Caco-2 (cell line): ENCODE results near the gene ELOVL5. TPM values are rescaled to one million over a fixed set of nuclear protein-coding genes. Genes with fewer than 3 reads are reported as not detected.
"Not testable (repeated sequence)": the region's sequence is repeated elsewhere in the genome, so short reads cannot be mapped to it uniquely, and the experiment has no call there.

ENCODE experiments used
- BruUV-seq: library from RNA; stranded (reverse); fragments of 400-500 nt; replicated peaks from 2 replicates; lab custom pipeline; 2021; lab: Mats Ljungman, UMichigan
- CTCF ChIA-PET: fragments of 300-600 bp; sonication (Branson Sonifier 250); formaldehyde crosslinking; loops from one replicate; lab custom pipeline; 2022; ENCODE audit warnings: antibody characterized with exemption; lab: Charles Lee
- POLR2A ChIA-PET: fragments of 300-600 bp; sonication (Branson Sonifier 250); formaldehyde crosslinking; loops from one replicate; lab custom pipeline; 2022; ENCODE audit warnings: antibody characterized with exemption; lab: Charles Lee
- DNase-seq, 2 experiments: peaks; one replicate each; pipeline versions ENCODE4 v3.0.0 to v3.0.0-alpha.2; 2020 to 2022
- H3K27me3 ChIP-seq: replicated peaks from 2 replicates; pipeline ENCODE4 v1.6.0; 2011; ENCODE audit warnings: low read length; ENCODE audit not compliant: control insufficient read depth, insufficient read depth
- H3K36me3 ChIP-seq: 2 replicates; pipeline ENCODE4 v1.5.1; 2011; ENCODE audit warnings: low read length; ENCODE audit not compliant: control insufficient read depth, insufficient read depth
- H3K4me1 ChIP-seq: fragments of 250-450 bp; sonication (Bioruptor Pico); 2 replicates; pipeline ENCODE4 v1.5.1; 2020; ENCODE audit warnings: mild to moderate bottlenecking
- H3K4me3 ChIP-seq: 2 replicates; pipeline ENCODE4 v1.5.1; 2011; ENCODE audit warnings: low read depth, mild to moderate bottlenecking, control low read depth, low read length
- H3K9me3 ChIP-seq: fragments of 250-450 bp; sonication (Bioruptor Pico); 2 replicates; pipeline ENCODE4 v1.5.1; 2020; ENCODE audit warnings: mild to moderate bottlenecking, moderate library complexity
- H3K27ac Mint-ChIP-seq: one replicate; pipeline ENCODE4 v1.8.0; 2022; ENCODE audit warnings: mixed read lengths; ENCODE audit not compliant: unreplicated experiment
- H3K27me3 Mint-ChIP-seq: one replicate; pipeline ENCODE4 v1.8.0; 2022; ENCODE audit warnings: mixed read lengths; ENCODE audit not compliant: insufficient read depth, unreplicated experiment
- H3K36me3 Mint-ChIP-seq: one replicate; pipeline ENCODE4 v1.8.0; 2022; ENCODE audit warnings: mild to moderate bottlenecking, mixed read lengths; ENCODE audit not compliant: insufficient read depth, unreplicated experiment
- H3K4me1 Mint-ChIP-seq: one replicate; pipeline ENCODE4 v1.8.0; 2022; ENCODE audit warnings: low read depth, mixed read lengths; ENCODE audit not compliant: unreplicated experiment
- H3K4me3 Mint-ChIP-seq: one replicate; pipeline ENCODE4 v1.8.0; 2022; ENCODE audit warnings: mild to moderate bottlenecking, moderate library complexity, mixed read lengths; ENCODE audit not compliant: unreplicated experiment
- H3K9me3 Mint-ChIP-seq: one replicate; pipeline ENCODE4 v1.8.0; 2022; ENCODE audit warnings: mixed read lengths; ENCODE audit not compliant: unreplicated experiment
- CTCF ChIP-seq, 2 experiments: fragments of 200-600 bp in 1 of 2; IDR thresholded peaks; 1 replicate in 1 of 2; 2 replicates in 1 of 2; pipeline versions ENCODE4 v1.5.1 to v1.8.0; 2011 to 2022; ENCODE audit warnings: antibody characterized with exemption in 1 of 2, control low read depth in 1 of 2, inconsistent platforms in 1 of 2, low read depth in 1 of 2, low read length in 1 of 2, mild to moderate bottlenecking in 1 of 2, moderate library complexity in 1 of 2; ENCODE audit not compliant: insufficient read depth in 1 of 2, severe bottlenecking in 1 of 2, unreplicated experiment in 1 of 2
- intact Hi-C: fragments of 100-400 bp; cut with micrococcal nuclease; formaldehyde crosslinking; loops from one replicate; pipeline ENCODE4 v1.10.0; 2022; ENCODE audit not compliant: unreplicated experiment
- total RNA-seq: library from RNA; stranded (reverse); gene quantifications from 2 replicates; pipeline ENCODE4 v1.2.3, GENCODE V29; 2022

The ELOVL5 gene
- total RNA-seq, 1 experiment from 2014 or later = 70.4 TPM

- CTCF ChIA-PET = no interaction called here
Observed at GRCh38 chr6:53394704-53395103, 46.0 kb upstream of the ELOVL5 start.

DNA sequence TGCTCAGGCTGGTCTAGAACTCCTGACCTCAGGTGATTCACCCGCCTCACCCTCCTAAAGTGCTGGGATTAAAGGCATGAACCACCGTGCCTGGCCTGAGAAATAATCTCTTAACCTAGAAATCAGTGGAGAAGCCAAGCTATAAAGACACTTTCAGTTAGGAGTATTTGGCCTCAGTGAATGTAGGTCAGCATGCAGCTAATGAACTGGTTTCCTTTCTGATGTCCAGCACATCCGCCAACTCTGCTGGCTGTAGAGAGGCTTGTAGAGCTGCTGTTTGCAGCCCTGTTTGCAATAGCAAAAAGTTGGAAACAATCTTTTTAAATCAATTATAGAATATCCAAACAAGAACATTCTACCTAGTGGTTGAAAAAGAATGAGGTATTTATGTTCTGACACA, 42.4 kb upstream of the ELOVL5 start:
- Mint-ChIP-seq H3K27ac (no peak overlapping the region), H3K4me3 (no peak overlapping the region), H3K9me3 (no peaks in the 10 kb centered on the region), H3K36me3 (no peaks in the 10 kb centered on the region), H3K4me1 (no peaks in the 10 kb centered on the region), H3K27me3 (no peaks in the 10 kb centered on the region)
- intact Hi-C loops = no loop called here
- no peak for TF ChIP-seq CTCF (IDR thresholded peaks at IDR 0.05; ENCODE audit: insufficient read depth in 1 of 2, low read depth in 1 of 2, low read length in 1 of 2, severe bottlenecking in 1 of 2, unreplicated experiment in 1 of 2)
- DNase-seq = no peak
- ChIA-PET CTCF (no interaction called here), POLR2A (no interaction called here)
- no TSS peak for BruUV-seq
- no peaks in the 10 kb centered on the region for H3K27me3 ChIP-seq
- no peaks in the 10 kb centered on the region for H3K9me3 ChIP-seq
- H3K4me3 ChIP-seq = no peak overlapping the region
- H3K36me3 ChIP-seq = no peaks in the 10 kb centered on the region
- H3K4me1 ChIP-seq = no peaks in the 10 kb centered on the region

More at GRCh38 chr6:53394704-53395103, 46.0 kb upstream of the ELOVL5 start:
- no peaks in the 10 kb centered on the region; the same call in 1 of the 2 replicates for H3K27me3 ChIP-seq
- intact Hi-C loops = no loop called here
- Mint-ChIP-seq H3K4me3 (no peak overlapping the region), H3K27ac (no peak overlapping the region), H3K27me3 (no peaks in the 10 kb centered on the region), H3K4me1 (no peaks in the 10 kb centered on the region), H3K9me3 (no peaks in the 10 kb centered on the region), H3K36me3 (no peaks in the 10 kb centered on the region)
- DNase-seq = no peak
- TF ChIP-seq CTCF (IDR thresholded peaks at IDR 0.05; ENCODE audit: insufficient read depth in 1 of 2, low read depth in 1 of 2, low read length in 1 of 2, severe bottlenecking in 1 of 2, unreplicated experiment in 1 of 2) = no peak
- no peaks in the 10 kb centered on the region for H3K4me1 ChIP-seq
- BruUV-seq = no TSS peak
- no peak overlapping the region for H3K4me3 ChIP-seq
- H3K36me3 ChIP-seq = no peaks in the 10 kb centered on the region
- POLR2A ChIA-PET = no interaction called here
- no peaks in the 10 kb centered on the region for H3K9me3 ChIP-seq

GRCh38 chr6:53390010-53390409, 41.3 kb upstream of the ELOVL5 start:
- Histone ChIP-seq H3K4me3 (no peak overlapping the region), H3K27me3 (no peaks in the 10 kb centered on the region), H3K4me1 (no peaks in the 10 kb centered on the region), H3K36me3 (no peaks in the 10 kb centered on the region), H3K9me3 (no peaks in the 10 kb centered on the region)
- no peak for DNase-seq
- no peak overlapping the region for H3K4me3 Mint-ChIP-seq
- POLR2A ChIA-PET = no interaction called here
- intact Hi-C loops = no loop called here
- H3K27me3 Mint-ChIP-seq = peaks cover under 1% of the 10 kb centered on the region
- TF ChIP-seq CTCF (IDR thresholded peaks at IDR 0.05; ENCODE audit: insufficient read depth in 1 of 2, low read depth in 1 of 2, low read length in 1 of 2, severe bottlenecking in 1 of 2, unreplicated experiment in 1 of 2) = no peak
- no peaks in the 10 kb centered on the region for H3K9me3 Mint-ChIP-seq
- H3K4me1 Mint-ChIP-seq = no peaks in the 10 kb centered on the region
- H3K27ac Mint-ChIP-seq = no peak overlapping the region
- no TSS peak for BruUV-seq
- CTCF ChIA-PET = no interaction called here
- H3K36me3 Mint-ChIP-seq = no peaks in the 10 kb centered on the region

GRCh38 chr6:53388615-53389014, 39.9 kb upstream of the ELOVL5 start:
- H3K27me3 Mint-ChIP-seq, H3K4me3 ChIP-seq, H3K27me3 ChIP-seq, H3K4me1 Mint-ChIP-seq, H3K4me1 ChIP-seq, CTCF ChIA-PET, H3K9me3 Mint-ChIP-seq, H3K9me3 ChIP-seq, H3K36me3 ChIP-seq, BruUV-seq, DNase-seq, POLR2A ChIA-PET, H3K27ac Mint-ChIP-seq, intact Hi-C loops, H3K36me3 Mint-ChIP-seq, H3K4me3 Mint-ChIP-seq: not testable (repeated sequence)
